H9 (cell line): Measurements from ENCODE around the gene BICD1. TPM values are rescaled to one million over a fixed set of nuclear protein-coding genes. Genes with fewer than 3 reads are reported as not detected.

Source experiments
- DNase-seq: peaks from one replicate; pipeline ENCODE4 v3.0.0-alpha.2; 2017
- H2AFZ ChIP-seq: one replicate; pipeline ENCODE4 v1.6.1; 2013; ENCODE audit warnings: mild to moderate bottlenecking, low read length, control low read depth, moderate library complexity
- H2AK5ac ChIP-seq: 2 replicates; pipeline ENCODE4 v1.6.1; 2013; ENCODE audit warnings: low read length, control low read depth, mixed read lengths; ENCODE audit not compliant: insufficient read length
- H2BK120ac ChIP-seq: one replicate; pipeline ENCODE4 v1.6.1; 2013; ENCODE audit warnings: low read depth, mild to moderate bottlenecking, low read length, control low read depth, inconsistent platforms; ENCODE audit not compliant: poor library complexity, severe bottlenecking
- H2BK12ac ChIP-seq: 2 replicates; pipeline ENCODE4 v1.6.1; 2013; ENCODE audit warnings: low read length, control low read depth, mixed read lengths, low read depth; ENCODE audit not compliant: insufficient read length
- H2BK15ac ChIP-seq: 2 replicates; pipeline ENCODE4 v1.6.1; 2013; ENCODE audit warnings: low read depth, low read length, control low read depth
- H2BK20ac ChIP-seq: one replicate; pipeline ENCODE4 v1.6.1; 2013; ENCODE audit warnings: low read depth, mild to moderate bottlenecking, low read length, control low read depth, inconsistent platforms; ENCODE audit not compliant: poor library complexity, severe bottlenecking
- H2BK5ac ChIP-seq: 2 replicates; pipeline ENCODE4 v1.6.1; 2013; ENCODE audit warnings: low read length, control low read depth, mixed read lengths; ENCODE audit not compliant: insufficient read length
- H3K14ac ChIP-seq: 2 replicates; pipeline ENCODE4 v1.6.1; 2013; ENCODE audit warnings: low read length, control low read depth; ENCODE audit not compliant: insufficient read depth
- H3K18ac ChIP-seq: 2 replicates; pipeline ENCODE4 v1.6.1; 2013; ENCODE audit warnings: low read depth, mild to moderate bottlenecking, mixed read lengths, low read length, control low read depth; ENCODE audit not compliant: insufficient read length
- H3K23ac ChIP-seq: 2 replicates; pipeline ENCODE4 v1.6.1; 2013; ENCODE audit warnings: low read length, control low read depth, mixed read lengths, low read depth; ENCODE audit not compliant: insufficient read length
- H3K23me2 ChIP-seq: 2 replicates; pipeline ENCODE4 v1.6.1; 2013; ENCODE audit warnings: low read depth, mild to moderate bottlenecking, mixed read lengths, low read length, control low read depth; ENCODE audit not compliant: insufficient read length, poor library complexity, severe bottlenecking
- H3K27ac ChIP-seq: 2 replicates; pipeline ENCODE4 v1.5.1; 2013; ENCODE audit warnings: low read length, control low read depth, mixed read lengths, low read depth; ENCODE audit not compliant: insufficient read length
- H3K27me3 ChIP-seq: 2 replicates; pipeline ENCODE4 v1.6.1; 2013; ENCODE audit warnings: low read length, control low read depth, inconsistent platforms; ENCODE audit not compliant: insufficient read depth
- H3K4ac ChIP-seq: 2 replicates; pipeline ENCODE4 v1.6.1; 2013; ENCODE audit warnings: low read depth, mild to moderate bottlenecking, control low read depth, inconsistent platforms, low read length, moderate library complexity
- H3K4me1 ChIP-seq: 2 replicates; pipeline ENCODE4 v1.6.1; 2013; ENCODE audit warnings: low read length, control low read depth, inconsistent platforms; ENCODE audit not compliant: insufficient read depth
- H3K4me2 ChIP-seq: 2 replicates; pipeline ENCODE4 v1.6.1; 2013; ENCODE audit warnings: low read length, control low read depth, mixed read lengths; ENCODE audit not compliant: insufficient read length, insufficient read depth
- H3K56ac ChIP-seq: 2 replicates; pipeline ENCODE4 v1.6.1; 2013; ENCODE audit warnings: low read depth, mild to moderate bottlenecking, mixed read lengths, low read length, control low read depth; ENCODE audit not compliant: insufficient read length
- H3K79me1 ChIP-seq: 2 replicates; pipeline ENCODE4 v1.6.1; 2013; ENCODE audit warnings: low read depth, mild to moderate bottlenecking, moderate library complexity, low read length, control low read depth, inconsistent platforms; ENCODE audit not compliant: insufficient read depth, poor library complexity, severe bottlenecking
- H3K79me2 ChIP-seq: 2 replicates; pipeline ENCODE4 v1.6.1; 2013; ENCODE audit warnings: low read length, control low read depth, inconsistent platforms; ENCODE audit not compliant: insufficient read depth
- H3K9ac ChIP-seq: 2 replicates; pipeline ENCODE4 v1.6.1; 2013; ENCODE audit warnings: low read length, control low read depth, mixed read lengths; ENCODE audit not compliant: insufficient read length; ENCODE audit errors: extremely low read depth
- H3K9me3 ChIP-seq: one replicate; pipeline ENCODE4 v1.6.1; 2013; ENCODE audit warnings: low read depth, low read length, inconsistent platforms; ENCODE audit not compliant: control insufficient read depth
- H3T11ph ChIP-seq: one replicate; pipeline ENCODE4 v1.6.1; 2013; ENCODE audit warnings: mild to moderate bottlenecking, low read length, control low read depth, inconsistent platforms
- H4K20me1 ChIP-seq: one replicate; pipeline ENCODE4 v1.6.1; 2013; ENCODE audit not compliant: control insufficient read depth, insufficient read length, insufficient read depth
- H4K5ac ChIP-seq: 2 replicates; pipeline ENCODE4 v1.6.1; 2013; ENCODE audit warnings: low read depth, mild to moderate bottlenecking, mixed read lengths, low read length, control low read depth; ENCODE audit not compliant: insufficient read length
- H4K8ac ChIP-seq: replicated peaks from 2 replicates; pipeline ENCODE4 v1.6.1; 2013; ENCODE audit warnings: low read length, control low read depth, mixed read lengths, low read depth; ENCODE audit not compliant: insufficient read length
- H4K91ac ChIP-seq: 2 replicates; pipeline ENCODE4 v1.6.1; 2013; ENCODE audit warnings: low read depth, mild to moderate bottlenecking, moderate library complexity, mixed read lengths, low read length, control low read depth; ENCODE audit not compliant: insufficient read length
- H3K27ac Mint-ChIP-seq, 3 experiments: 2 replicates in 2 of 3; 3 replicates in 1 of 3; pipeline ENCODE4 v1.8.0; 2020 to 2021; ENCODE audit warnings: mixed read lengths in 3 of 3, mild to moderate bottlenecking in 1 of 3, moderate library complexity in 1 of 3
- H3K27me3 Mint-ChIP-seq: 2 replicates; pipeline ENCODE4 v1.8.0; 2021; ENCODE audit warnings: low read depth, mild to moderate bottlenecking, moderate library complexity, mixed read lengths
- H3K36me3 Mint-ChIP-seq, 3 experiments: 2 replicates in 2 of 3; 3 replicates in 1 of 3; pipeline ENCODE4 v1.8.0; 2020 to 2021; ENCODE audit warnings: low read depth in 3 of 3, mixed read lengths in 3 of 3; ENCODE audit not compliant: insufficient read depth in 1 of 3
- H3K4me1 Mint-ChIP-seq, 2 experiments: 2 replicates each; pipeline ENCODE4 v1.8.0; 2020; ENCODE audit warnings: mixed read lengths in 2 of 2
- H3K4me3 Mint-ChIP-seq, 2 experiments: 2 replicates in 1 of 2; 3 replicates in 1 of 2; pipeline ENCODE4 v1.8.0; 2020 to 2021; ENCODE audit warnings: mild to moderate bottlenecking in 2 of 2, mixed read lengths in 2 of 2, moderate library complexity in 1 of 2
- H3K9me3 Mint-ChIP-seq, 2 experiments: 2 replicates in 1 of 2; 3 replicates in 1 of 2; pipeline ENCODE4 v1.8.0; 2020; ENCODE audit warnings: mild to moderate bottlenecking in 2 of 2, mixed read lengths in 2 of 2, moderate library complexity in 1 of 2
- WGBS: extraction: QIAGEN DNeasy Blood & Tissue Kit; methylation state at CpG from one replicate; pipeline ENCODE4 v1.1.7; 2013; ENCODE audit warnings: missing lambda C conversion rate, low lambda C conversion rate, mixed read lengths; ENCODE audit not compliant: insufficient read length; ENCODE audit errors: extremely low coverage; 5-methylcytosine and 5-hydroxymethylcytosine counted together
- total RNA-seq: library from RNA; stranded (reverse); gene quantifications from 2 replicates; pipeline ENCODE4 v1.2.1, GENCODE V29; 2021
- TF ChIP-seq, protein P1 (sequence below): fragments of 200-600 bp; sonication (generic); conservative IDR thresholded peaks from 3 replicates; pipeline ENCODE4 v1.8.0; 2021; ENCODE audit warnings: antibody characterized with exemption, mild to moderate bottlenecking

Gene BICD1
- total RNA-seq, 1 experiment from 2014 or later: 134 TPM

DNA sequence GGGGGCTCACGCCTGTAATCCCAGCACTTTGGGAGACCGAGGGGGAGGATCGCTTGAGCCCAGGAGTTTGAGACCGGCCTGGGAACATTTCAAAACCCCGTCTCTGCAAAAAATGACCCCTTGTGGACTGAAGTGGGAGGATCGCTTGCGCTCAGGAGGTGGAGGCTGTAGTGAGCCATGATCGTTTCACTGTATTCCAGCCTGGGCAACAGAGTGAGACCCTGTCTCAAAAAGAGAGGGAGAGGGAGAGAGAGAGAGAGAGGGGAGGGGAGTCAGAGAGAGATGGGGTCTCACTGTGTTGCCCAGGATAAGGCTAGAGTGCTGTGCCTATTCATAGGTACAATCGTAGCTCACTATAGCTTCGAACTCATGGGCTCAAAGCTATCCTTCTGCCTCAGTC lies 295.5 kb downstream of the BICD1 start:
- Histone ChIP-seq H2BK12ac (no peak overlapping the region), H2BK15ac (no peak overlapping the region), H3K9ac (no peak overlapping the region), H3K4ac (no peak overlapping the region), H3K4me1 (peaks cover 7% of the 10 kb centered on the region; the same call in 1 of the 2 replicates), H3K23me2 (peaks cover 5% of the 10 kb centered on the region), H2AK5ac (no peak overlapping the region), H4K5ac (no peak overlapping the region), H3K14ac (no peak overlapping the region), H2BK120ac (no peak overlapping the region), H3K4me2 (no peak overlapping the region), H3K9me3 (no peaks in the 10 kb centered on the region), H4K8ac (no peak overlapping the region), H2BK20ac (no peak overlapping the region), H2AFZ (no peak overlapping the region), H4K91ac (no peak overlapping the region), H3K23ac (no peak overlapping the region), H3K27ac (no peak overlapping the region), H3K79me2 (peaks cover 43% of the 10 kb centered on the region; the same call in 1 of the 2 replicates), H3K56ac (no peak overlapping the region), H4K20me1 (no peaks in the 10 kb centered on the region), H3T11ph (no peak overlapping the region), H3K27me3 (no peaks in the 10 kb centered on the region), H2BK5ac (no peak overlapping the region), H3K79me1 (peaks cover 4% of the 10 kb centered on the region), H3K18ac (no peak overlapping the region)
- Mint-ChIP-seq H3K9me3 (peaks cover 0 to 2% of the 10 kb centered on the region in 2 experiments; a peak in 2 of 5 replicates), H3K4me1 (peaks cover 31 to 47% of the 10 kb centered on the region in 2 experiments), H3K27ac (peak overlapping the region in 1 of 3 experiments; percentile 90; a peak in 1 of 7 replicates), H3K36me3 (peaks cover 9 to 42% (median 35%) of the 10 kb centered on the region in 3 experiments), H3K4me3 (peak overlapping the region; percentile 63 to 95; a peak in 3 of 5 replicates), H3K27me3 (no peaks in the 10 kb centered on the region)
- TF ChIP-seq, protein P1, sequence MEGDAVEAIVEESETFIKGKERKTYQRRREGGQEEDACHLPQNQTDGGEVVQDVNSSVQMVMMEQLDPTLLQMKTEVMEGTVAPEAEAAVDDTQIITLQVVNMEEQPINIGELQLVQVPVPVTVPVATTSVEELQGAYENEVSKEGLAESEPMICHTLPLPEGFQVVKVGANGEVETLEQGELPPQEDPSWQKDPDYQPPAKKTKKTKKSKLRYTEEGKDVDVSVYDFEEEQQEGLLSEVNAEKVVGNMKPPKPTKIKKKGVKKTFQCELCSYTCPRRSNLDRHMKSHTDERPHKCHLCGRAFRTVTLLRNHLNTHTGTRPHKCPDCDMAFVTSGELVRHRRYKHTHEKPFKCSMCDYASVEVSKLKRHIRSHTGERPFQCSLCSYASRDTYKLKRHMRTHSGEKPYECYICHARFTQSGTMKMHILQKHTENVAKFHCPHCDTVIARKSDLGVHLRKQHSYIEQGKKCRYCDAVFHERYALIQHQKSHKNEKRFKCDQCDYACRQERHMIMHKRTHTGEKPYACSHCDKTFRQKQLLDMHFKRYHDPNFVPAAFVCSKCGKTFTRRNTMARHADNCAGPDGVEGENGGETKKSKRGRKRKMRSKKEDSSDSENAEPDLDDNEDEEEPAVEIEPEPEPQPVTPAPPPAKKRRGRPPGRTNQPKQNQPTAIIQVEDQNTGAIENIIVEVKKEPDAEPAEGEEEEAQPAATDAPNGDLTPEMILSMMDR: peak; percentile 30; the same call in 2 of the 3 replicates
- DNase-seq: no peak
- no CpG with 5 or more reads among the region's 10 CpGs for WGBS
